ENCODE data around the gene RIMOC1.
A peak's percentile ranks its signal among the peaks of the same experiment; 100 is the strongest.
"Not testable (repeated sequence)": the region's sequence is repeated elsewhere in the genome, so short reads cannot be mapped to it uniquely, and the experiment has no call there.

The RIMOC1 gene

DNA sequence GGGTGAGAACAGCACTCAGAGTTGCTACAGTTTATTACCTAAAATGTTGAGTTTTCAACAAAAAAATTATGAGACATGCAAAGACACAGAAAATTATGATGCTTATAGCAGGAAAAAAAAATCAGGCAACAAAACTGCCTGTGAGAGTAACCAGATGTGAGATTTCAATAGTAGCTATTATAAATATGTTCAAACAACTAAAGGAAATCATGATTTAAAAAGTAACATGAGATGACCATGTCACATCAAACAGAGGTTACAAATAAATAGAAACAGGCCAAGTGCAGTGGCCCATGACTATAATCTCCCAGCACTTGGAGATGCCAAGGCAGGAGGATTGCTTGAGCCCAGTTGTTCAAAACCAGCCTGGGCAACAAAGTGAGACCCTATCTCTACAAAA, 12.1 kb upstream of the RIMOC1 start:
- DNase-seq: no peak

DNA sequence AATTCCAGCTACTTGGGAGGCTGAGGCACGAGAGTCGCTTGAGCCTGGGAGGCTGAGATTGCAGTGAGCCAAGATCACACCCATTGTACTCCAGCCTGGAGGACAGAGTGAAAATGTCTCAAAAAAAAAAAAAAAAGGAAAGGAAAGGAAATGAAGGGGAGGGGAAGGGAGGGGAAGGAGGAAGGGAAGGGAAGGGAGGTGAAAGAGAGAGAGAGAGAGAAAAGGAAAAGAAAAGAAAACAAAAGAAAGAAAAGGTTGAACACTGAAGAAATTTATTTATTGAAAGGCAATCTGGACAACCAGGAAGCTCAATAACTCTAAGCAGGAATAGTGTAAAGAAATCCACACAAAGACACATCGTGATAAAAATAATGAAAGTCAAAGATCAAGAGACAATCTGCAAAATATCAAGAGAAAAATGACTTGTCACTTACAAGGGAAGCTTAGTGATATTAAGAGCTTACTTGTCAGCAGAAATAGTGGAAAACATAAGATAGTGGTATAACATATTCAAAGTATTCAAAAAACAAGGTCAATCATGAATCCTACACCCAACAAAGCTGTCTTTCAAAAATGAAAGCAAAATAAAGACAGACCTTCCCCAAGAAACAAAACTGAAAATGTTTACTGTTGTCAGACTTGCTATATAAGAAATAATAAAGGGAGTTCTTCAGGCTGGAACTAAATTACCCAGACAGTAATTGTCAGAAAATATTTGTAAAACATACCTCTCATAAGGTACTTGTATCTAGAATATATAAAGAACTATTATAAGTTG, 10.9 kb upstream of the RIMOC1 start:
- DNase-seq: no peak

DNA sequence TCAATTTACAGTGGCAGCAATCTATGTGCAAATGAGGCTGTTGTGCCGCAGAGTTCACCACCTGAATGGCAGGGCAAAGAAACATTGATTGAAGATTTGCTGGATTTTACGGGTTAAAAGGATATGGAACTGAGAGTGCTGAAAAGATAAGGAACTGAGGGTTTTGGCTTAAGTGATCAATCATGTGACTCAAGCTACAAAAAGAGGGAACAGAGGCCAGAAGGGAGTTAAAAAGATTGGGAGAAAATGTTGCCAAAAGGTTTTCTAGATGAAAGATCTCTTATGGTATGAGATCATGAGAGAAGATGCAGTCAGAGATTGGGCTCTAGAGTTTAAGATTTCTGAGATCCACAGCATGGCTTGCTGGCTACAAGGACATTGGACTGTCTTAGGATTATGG, 7.9 kb upstream of the RIMOC1 start:
- DNase-seq: no peak

DNA sequence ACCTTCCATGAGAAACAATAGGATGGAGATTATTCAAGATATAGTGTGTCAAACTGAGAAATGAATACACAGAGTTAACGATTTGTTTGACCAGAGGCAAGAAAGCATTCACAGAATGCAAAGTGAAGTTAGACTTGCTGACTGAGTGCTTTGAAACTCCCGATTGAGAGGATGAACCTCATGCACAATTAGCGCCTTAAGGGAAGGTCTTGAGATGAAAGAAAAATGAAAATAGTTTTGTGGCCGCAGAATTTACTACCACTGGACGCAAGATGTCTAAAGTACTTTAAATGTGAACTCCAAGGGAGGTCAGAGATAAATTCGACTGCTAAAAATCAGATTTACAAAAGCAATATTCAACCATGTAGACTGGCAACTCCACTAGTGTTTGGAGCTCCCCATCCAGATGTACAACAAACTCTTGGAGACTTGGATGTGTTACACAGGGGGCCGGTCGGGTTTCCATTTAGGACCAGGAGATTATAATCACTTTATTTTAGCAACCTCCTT, 707 bp upstream of the RIMOC1 start:
- no peak for DNase-seq

DNA sequence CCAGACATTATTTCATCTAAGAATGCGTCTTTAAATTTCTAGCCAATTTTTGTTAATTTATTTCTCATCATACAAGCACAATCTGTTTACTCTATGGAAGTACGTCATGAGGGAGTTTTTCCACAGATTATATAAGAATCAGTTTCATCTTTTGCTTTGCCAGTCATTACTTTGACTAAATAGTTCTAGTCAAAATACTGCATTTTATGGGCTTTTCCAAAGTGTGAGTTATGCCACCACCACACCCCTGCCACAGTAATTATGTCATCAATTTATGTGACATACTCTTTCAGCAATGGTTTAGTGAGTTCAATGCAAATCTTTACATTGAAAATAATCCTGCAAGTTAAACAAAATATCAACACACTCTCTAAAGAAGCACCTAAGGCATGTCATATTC, 2.0 kb downstream of the RIMOC1 start:
- no peak for DNase-seq

DNA sequence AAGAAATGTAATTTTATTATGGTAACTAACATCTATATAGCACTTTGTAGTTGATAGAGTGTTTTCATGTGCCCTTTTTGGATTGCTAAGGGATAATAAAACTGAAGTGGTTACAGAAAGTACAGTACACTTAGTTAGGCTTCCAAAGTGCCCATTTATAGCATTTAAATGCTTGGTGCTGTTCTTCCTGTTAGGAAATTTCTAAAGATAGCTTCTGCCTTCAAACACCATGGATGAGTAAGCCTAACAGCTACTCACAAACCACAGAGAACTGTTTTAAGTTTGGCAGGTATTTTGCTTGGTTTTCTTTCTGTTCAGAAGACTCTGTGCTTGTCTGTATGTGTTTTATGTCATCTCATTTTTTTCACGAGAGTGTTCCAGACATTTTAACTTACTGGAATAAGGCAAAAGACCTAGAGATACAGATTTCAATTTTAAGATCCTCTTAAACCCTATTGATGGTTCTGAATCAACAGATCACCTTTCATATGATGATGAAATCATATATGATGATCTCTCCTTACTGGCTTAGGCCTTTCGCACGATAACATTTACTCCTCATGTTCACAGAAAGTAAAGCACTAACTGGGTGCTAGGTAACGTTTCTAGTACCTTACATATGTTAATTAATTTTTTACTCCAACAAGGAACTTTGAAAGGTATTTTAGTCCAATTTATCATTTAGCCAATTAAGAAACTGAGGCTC, 4.4 kb downstream of the RIMOC1 start:
- no peak for DNase-seq

DNA sequence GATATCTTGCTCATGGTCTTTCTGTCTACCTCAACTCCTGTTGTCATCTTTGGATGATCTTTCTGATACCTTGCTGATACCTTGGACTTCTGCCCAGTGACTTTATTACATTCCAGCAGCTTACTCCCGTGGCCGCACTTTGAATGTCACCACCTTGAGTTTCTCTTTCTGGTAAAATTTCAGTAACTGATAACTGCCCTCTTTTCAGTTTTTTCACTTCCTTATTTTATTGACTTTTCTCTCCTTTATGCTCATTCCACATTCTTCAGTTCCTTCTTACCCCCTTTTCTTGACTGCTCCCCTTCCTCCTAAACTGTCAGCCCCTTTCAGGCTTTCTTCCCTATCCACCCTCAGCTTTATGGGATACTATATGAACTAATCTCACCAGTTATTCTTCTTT, 14.0 kb downstream of the RIMOC1 start:
- no peak for DNase-seq

DNA sequence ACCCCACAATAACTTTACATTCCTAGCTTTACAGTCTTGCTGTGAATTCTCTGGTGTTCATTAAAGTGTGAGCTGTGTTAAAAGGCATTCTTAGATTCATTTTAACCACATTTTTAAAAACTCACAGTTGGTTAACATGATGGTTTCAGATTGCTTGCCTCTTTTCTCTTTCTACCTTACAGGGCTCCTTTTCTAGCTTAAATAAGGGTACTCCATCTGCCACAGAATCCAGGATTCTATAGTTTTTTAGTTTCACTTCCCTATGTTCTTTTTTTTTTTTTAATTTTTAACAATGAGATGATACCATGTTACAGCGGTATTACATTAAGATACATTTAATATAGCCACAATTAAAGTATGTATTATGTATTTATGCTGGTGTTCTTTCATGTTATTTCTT, 17.0 kb downstream of the RIMOC1 start:
- DNase-seq: no peak

DNA sequence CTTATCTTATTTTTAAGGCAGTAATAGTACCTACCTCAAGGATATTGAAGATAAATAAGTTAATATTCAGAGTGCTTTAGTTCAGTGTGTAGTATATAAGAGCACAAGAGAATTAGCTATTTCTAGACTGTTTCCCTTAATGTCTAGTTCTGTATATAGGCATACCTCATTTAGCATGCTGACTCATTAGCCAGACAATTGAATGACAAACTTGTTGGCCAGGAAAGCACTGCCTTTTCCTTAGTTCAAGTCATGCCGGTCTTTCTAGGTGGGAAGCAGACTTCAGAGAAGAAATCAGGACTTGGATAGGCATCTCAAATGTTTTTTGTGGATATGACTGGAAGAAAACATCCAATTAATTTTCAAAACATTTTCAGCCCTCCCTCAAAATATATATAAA, 17.7 kb downstream of the RIMOC1 start:
- no peak for DNase-seq

DNA sequence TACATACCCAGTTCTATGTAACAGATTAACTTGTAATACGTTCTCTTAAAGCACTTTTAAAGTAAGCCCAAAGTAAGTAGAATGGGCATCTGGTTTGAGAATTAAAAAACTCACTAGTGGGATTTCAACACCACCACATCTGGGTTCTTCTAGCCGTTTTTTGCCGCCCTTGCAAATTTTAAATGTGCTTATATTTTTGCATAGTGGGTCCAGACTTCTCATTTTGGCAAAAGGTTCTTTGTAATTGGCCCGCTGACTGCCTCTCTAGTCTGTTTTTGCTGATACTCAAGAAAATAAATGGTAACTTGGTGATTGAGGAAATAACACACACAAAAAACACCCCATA, 20.4 kb downstream of the RIMOC1 start:
- DNase-seq: no peak

DNA sequence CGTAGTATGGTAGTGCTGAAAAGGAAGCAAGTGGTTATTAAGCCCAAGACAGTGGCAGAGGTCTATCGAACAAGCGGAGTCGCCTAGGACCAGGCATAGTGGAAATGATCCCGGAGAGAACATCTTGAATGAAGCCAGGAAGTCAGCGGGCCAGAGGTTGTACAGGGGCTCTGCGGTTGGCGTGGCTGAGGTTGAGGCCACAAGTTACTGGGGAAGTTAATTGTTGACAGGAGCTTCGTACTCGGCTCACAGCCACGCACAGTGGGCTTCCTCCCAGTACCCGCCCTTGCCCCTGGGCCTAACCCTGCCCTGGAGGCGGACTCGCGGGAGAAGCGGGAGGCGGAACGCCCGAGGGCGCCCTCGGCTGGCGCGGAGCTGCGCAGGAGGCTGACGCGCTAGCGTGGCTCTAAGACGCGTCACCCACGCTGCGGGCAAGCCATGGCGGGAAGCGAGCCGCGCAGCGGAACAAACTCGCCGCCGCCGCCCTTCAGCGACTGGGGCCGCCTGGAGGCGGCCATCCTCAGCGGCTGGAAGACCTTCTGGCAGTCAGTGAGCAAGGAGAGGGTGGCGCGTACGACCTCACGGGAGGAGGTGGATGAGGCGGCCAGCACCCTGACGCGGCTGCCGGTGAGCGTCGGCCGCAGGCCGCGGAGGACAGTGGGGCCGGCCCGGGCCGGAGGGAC, 20.9 kb downstream of the RIMOC1 start, which contains the start of gene FBXO4:
Gene FBXO4 (plus strand): TSS at position 410 of the 683 bp plus-strand sequence. CDS start 29 bp downstream, at position 439.
- DNase-seq: peak; percentile 72 to 93 (median 81)

DNA sequence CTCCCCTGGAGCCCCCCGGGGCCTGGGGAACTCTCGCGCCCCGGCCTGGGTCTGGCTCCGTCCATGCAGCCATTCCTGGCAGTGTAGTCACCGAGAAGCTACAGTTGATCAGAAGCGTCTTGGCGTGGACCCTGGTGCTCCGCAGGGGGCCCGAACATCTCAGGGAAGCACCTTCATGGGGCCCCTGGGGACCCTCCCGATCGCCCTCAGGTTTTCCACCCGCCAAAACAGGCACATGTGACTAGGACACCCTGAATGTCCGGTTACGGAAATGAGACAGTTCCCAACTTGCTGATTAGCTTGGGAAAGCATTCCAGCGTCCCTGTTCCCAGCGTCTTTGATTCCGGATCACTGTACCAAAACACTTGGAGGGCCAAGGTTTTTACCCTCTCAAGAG, 21.4 kb downstream of the RIMOC1 start:
- peak in 3 of 5 donors; percentile 9 to 30 (median 11) for DNase-seq

DNA sequence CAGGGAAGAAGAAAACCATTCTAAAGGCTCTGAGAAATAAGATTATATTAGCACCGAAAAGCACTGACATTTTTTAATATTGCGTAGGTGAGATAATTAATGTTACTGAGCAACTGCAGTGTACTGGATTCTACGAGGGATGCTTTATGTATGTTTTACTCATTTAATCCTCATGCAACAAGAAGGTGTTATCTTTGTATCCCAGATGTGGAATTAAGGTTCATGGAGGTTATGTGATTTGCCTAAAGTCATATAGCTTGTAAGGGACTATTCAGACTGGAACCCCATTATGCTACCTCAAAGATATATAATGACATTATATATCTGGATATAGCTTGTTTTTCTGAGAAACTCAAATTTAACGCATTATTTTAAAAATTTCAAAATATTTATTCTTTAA, 23.5 kb downstream of the RIMOC1 start:
- no peak for DNase-seq

DNA sequence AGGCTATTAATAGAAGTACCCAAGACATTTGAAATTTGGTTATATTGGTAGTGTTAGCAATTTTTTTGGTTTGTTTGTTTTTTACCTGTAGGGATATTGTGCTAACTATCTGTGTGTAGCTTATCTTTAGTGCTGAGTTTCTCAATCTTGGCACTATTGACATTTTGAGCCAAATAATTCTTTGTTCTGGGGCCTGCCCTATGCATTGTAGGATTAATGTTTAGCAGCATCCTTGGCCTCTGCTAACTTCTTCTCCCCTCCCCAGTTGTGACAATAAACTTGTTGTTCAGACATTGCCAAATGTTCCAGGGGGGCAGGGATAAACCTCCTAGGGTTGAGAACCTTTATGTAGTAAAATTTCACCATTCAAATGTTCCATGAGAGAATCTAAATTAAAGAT, 24.9 kb downstream of the RIMOC1 start:
- DNase-seq: no peak

DNA sequence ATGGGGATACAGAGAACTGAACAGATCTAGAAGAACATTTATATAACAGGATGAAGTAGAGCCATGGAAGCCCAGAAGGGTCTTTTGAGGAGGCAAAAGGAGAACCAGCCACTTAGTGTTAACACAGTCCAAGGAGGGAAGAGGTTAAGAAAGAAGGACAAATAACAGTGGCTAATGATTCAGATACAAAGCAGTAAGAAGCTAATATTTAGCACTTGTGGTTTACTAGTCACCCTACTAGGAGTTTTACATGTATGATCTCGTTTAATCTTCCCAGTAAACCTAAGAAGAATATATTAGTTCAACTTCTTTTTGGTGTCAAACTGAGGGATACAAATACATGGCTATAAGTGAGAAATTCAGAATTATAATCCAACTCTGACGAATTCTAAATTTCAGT, 28.6 kb downstream of the RIMOC1 start:
- no peak for DNase-seq

DNA sequence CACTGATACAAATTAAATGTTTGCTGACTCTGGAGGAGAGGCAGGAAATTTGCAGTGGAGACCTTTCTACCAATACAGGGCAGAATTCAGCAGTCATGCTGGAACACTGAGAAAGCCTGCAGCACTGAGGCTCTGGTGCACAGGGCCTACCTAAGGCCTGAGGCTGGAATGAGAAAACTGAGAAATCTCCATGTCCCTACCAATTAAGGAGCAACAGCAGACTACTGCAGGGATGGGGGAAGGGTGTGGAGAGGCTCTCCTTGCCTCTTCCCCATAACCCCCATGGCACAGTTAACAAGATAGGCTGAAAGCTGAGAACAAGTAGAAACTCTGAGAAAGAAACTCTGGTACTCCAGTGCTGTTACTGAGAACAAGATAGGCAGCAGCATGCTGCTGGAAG, 31.4 kb downstream of the RIMOC1 start:
- DNase-seq: no peak

DNA sequence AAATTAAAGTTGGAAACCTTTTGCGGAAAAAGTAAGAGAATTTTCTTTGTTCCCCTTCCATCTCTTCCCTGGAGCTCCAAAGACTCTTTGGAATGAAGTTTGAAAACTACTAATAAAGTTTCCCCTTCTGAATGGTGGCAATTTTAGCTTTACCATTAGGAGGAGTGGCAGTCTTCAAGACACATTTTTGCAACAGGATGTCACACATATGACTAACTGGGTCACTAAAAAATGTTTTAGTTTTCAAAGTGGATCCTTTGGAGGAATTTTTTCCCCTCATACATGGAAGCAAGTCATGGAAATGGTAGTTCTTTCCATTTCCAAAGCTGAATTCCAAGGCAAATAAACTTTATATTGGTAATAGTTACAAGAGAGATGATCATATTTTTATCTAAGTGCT, 36.5 kb downstream of the RIMOC1 start:
- DNase-seq: no peak

DNA sequence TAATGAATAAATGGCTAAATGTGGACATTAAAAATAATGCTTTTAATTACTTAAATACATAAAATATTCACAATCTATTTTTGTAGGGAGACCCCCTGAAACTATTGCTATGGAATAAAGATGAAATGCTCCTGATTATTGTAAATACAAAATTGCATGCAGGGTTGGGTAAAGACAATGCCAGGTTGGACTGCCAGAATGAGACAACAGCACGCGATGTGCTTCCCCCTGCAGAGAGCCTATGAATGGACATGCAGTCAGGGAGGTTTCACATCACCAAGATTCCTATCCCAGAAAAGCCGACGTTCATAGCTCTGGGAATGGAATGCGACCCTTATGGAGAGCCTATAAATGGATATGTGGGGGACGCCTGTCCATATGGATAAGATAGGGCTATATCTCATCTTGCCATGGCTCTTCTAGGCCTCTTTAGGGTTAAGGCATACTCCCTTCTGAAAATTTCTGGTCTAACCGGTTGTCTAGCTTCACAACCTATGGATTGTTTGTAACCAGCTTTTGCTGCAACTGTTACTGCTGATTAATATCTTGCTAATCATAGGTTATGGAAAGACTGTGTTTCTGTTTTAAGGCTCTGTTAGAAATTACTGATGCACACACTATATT, 41.3 kb downstream of the RIMOC1 start:
- DNase-seq: not testable (repeated sequence)

DNA sequence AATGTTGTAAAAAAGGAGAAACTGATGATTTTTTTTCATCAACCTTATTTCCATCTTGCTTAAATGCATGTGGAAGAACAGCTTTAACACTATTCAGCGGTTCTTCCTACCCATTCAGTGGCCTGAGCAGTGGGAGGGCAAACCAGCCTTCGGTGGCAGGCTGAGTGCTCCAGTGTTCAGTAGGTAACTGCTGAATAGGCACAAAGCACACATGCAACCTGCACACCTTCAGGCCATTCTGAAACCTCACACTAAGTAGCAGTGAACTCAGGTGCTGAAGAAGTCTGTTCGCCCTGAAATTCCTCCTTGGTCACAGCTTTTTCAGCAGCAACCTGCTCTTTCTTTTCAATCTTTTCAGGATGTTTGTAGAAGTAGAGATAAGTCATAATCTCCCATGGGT, 47.1 kb downstream of the RIMOC1 start:
- no peak for DNase-seq

Data from T-helper 1 cell (primary cell).